NB4 (cell line): ENCODE data around the gene EPHA4.

Experiments used
- DNase-seq: peaks from one replicate; pipeline ENCODE4 v3.0.0; 2010; ENCODE audit warnings: low read depth
- H3K4me3 ChIP-seq: one replicate; pipeline ENCODE4 v1.5.1; 2011; ENCODE audit warnings: mild to moderate bottlenecking, low read depth, low read length, moderate library complexity
- MYC ChIP-seq: IDR thresholded peaks from 2 replicates; pipeline ENCODE4 v1.6.1; 2011; ENCODE audit warnings: low read depth, low read length
- POLR2A ChIP-seq: IDR thresholded peaks from 2 replicates; pipeline ENCODE4 v1.6.1; 2011; ENCODE audit warnings: mild to moderate bottlenecking; ENCODE audit not compliant: insufficient read length; ENCODE audit errors: extremely low read depth
- TF ChIP-seq, protein P1 (sequence below): IDR thresholded peaks from one replicate; pipeline ENCODE4 v1.5.1; 2012; ENCODE audit warnings: low read depth, low read length
- TF ChIP-seq, protein P2 (sequence below): IDR thresholded peaks from 2 replicates; pipeline ENCODE4 v1.6.1; 2011; ENCODE audit warnings: low read depth, low read length

The EPHA4 gene

DNA sequence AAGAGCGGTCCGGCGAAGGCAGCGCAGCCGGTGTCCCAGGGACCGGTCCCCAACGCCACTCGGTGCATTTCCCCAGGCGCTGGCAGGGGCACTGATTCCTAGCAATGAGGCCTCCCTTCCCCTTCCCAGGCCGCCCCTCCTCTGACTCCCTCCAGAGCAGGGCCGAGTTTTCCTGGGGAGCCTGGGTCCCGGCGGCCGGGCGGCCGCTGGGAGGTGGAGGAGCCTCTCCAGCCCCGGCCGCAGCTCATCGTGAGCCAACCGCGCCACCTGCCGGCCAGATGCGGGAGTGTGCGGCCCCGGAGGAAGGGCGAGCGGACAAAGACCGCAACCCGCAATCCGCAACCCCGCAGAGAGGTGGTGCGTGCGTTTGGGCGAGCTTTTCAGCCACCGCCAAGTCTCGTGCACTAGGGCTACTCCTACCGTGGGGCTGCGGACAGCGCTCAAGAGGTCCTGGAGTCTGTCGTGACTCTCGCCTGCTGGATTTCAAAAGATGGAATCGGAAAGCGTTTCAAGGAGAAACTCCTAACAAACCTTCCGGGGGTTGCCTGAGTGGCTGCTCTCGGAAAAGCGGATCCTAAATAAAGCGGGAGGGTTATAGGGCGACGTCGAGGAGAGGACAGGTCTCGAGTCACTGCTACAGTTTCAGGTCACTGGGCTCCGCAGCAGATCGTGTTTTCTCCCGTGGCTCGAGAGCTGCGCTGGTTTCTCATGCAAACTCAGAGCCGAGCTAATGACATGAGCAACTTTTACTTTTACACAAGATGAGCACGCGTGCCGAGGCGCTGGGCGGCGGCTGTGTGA, 1.5 kb upstream of the EPHA4 start:
- no peak for TF ChIP-seq MYC
- TF ChIP-seq, protein P1, sequence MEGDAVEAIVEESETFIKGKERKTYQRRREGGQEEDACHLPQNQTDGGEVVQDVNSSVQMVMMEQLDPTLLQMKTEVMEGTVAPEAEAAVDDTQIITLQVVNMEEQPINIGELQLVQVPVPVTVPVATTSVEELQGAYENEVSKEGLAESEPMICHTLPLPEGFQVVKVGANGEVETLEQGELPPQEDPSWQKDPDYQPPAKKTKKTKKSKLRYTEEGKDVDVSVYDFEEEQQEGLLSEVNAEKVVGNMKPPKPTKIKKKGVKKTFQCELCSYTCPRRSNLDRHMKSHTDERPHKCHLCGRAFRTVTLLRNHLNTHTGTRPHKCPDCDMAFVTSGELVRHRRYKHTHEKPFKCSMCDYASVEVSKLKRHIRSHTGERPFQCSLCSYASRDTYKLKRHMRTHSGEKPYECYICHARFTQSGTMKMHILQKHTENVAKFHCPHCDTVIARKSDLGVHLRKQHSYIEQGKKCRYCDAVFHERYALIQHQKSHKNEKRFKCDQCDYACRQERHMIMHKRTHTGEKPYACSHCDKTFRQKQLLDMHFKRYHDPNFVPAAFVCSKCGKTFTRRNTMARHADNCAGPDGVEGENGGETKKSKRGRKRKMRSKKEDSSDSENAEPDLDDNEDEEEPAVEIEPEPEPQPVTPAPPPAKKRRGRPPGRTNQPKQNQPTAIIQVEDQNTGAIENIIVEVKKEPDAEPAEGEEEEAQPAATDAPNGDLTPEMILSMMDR = peak; percentile 74
- no peak overlapping the region for H3K4me3 ChIP-seq
- DNase-seq = peak; percentile 66

DNA sequence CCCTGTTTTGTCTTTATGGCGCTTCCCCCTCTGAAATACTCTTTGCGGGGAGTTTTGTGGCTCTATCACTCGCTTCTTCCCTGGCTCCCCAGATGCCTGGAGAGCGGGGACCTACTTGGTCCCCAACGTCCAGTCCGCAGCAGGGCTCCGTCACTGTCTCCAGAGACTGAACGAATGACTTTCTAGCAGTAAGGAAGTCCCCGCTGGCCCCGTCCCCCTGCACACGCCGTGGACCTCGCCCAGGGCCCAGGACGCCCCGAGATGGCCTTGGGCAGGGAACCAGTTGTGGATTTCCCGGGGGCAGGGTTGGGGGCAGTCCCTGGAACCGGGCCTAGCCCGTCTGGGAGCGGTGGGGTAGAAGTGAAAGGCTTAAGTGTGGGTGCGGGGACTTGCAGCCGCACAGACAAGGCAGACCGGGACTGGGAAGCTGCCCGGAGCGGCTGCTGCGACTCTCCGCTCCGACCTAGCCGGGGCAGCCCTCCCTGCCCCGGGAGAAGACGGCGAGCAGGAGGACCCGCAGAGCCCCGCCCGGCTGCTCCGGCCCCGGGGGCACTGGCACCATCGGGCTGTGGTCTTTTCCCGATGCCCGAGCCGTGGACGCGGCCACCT, 821 bp upstream of the EPHA4 start:
- DNase-seq = no peak
- no peak overlapping the region for H3K4me3 ChIP-seq
- TF ChIP-seq MYC = no peak
- TF ChIP-seq, protein P2, sequence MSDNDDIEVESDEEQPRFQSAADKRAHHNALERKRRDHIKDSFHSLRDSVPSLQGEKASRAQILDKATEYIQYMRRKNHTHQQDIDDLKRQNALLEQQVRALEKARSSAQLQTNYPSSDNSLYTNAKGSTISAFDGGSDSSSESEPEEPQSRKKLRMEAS = no peak
- no peak for TF ChIP-seq POLR2A
- TF ChIP-seq, protein P1 = no peak

DNA sequence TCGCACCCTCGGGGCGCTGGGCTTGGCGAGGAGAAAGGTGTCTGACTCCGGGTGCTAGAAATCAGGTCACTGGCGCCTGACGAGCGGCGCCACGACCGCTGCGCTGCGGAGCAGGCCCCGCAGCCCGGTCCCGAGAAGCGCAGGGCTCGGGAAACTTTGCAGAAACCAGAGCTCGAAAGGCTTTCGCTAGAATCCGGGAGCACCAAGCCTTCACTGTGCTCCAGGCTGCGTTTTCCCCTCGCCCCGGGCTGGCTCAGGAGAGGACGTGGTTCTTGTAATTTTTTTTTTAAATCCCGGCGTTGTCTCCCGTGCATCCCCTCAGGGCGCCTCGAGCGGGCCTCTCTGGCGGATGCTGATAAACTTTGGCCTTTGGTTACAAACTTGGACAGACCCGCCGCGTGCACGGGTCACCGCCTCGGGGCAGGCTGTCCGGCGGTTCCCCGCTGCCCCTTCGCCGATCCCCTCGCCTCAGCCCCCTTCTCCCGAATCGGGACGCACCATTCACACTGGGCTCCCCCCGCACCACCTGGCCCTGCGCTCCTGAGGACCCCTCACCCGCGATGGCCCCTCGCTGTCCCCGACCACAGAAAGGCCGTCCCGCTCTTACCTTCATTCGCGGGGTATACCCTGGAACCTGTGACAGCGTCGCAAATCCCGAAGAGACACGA, 419 bp downstream of the EPHA4 start:
- DNase-seq = no peak
- H3K4me3 ChIP-seq = no peak overlapping the region
- TF ChIP-seq POLR2A = no peak
- TF ChIP-seq MYC = no peak
- TF ChIP-seq, protein P2 = no peak
- TF ChIP-seq, protein P1 = no peak

DNA sequence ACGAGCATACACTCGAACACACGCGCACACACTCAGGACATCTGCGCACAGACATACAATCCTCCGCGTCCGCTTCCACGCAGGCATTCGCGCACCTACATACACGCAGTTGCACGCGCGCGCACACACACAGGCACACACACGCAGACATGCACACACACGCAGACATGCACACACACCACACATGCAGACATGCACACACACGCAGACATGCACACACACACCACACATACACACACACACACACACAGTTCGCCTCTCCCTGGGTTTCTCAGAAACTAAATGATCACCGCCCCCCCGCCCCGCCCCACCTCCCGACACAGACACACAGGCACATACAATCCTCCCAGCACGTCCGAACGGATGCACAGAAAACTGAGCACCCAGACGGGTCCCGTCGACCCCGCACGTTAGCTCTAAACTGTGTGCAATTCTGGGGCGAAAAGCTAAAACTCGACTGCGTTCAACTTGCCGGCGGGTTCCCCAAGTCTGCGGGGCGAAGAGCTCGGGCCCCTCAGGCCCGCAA, 1.0 kb downstream of the EPHA4 start:
- DNase-seq = no peak
- TF ChIP-seq MYC (no peak), POLR2A (no peak)
- TF ChIP-seq, protein P1 = no peak
- TF ChIP-seq, protein P2 = no peak
- H3K4me3 ChIP-seq = no peak overlapping the region

DNA sequence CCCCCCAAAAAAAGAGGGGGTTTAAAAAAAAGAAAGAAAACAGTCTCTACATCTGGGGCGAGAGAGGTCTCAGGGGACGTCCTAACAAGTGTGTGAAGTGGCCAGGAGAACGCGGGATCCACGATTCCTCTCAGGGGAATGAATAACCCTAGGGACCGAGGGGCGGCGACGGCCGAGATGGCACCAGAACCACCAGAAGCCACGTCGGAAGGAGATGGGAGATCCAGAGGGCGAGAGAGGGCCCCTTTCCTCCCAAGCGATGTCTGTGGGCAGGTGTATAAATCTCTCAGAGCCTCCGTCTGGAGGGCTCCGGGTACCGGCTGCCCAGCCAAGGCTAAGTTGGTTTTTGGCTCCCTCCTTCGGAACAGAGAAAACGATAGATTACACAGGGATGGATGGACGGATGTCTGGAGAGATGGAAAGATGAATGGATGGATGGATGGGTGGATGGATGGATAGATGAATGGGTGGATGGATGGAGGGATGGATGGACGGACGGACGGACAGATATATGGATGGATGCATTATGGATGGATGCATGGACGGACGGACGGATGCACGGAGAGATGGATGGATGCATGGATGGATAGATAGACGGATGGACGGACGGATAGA, 1.7 kb downstream of the EPHA4 start:
- H3K4me3 ChIP-seq = no peak overlapping the region
- no peak for DNase-seq
- TF ChIP-seq, protein P1 = no peak
- no peak for TF ChIP-seq POLR2A
